H9 (cell line): Measurements from ENCODE around the gene NUP107. TPM values are rescaled to one million over a fixed set of nuclear protein-coding genes. Genes with fewer than 3 reads are reported as not detected.

ENCODE experiments used
- DNase-seq: peaks from one replicate; pipeline ENCODE4 v3.0.0-alpha.2; 2017
- H2AFZ ChIP-seq: one replicate; pipeline ENCODE4 v1.6.1; 2013; ENCODE audit warnings: mild to moderate bottlenecking, low read length, control low read depth, moderate library complexity
- H2AK5ac ChIP-seq: 2 replicates; pipeline ENCODE4 v1.6.1; 2013; ENCODE audit warnings: low read length, control low read depth, mixed read lengths; ENCODE audit not compliant: insufficient read length
- H2BK120ac ChIP-seq: one replicate; pipeline ENCODE4 v1.6.1; 2013; ENCODE audit warnings: low read depth, mild to moderate bottlenecking, low read length, control low read depth, inconsistent platforms; ENCODE audit not compliant: poor library complexity, severe bottlenecking
- H2BK12ac ChIP-seq: 2 replicates; pipeline ENCODE4 v1.6.1; 2013; ENCODE audit warnings: low read length, control low read depth, mixed read lengths, low read depth; ENCODE audit not compliant: insufficient read length
- H2BK15ac ChIP-seq: 2 replicates; pipeline ENCODE4 v1.6.1; 2013; ENCODE audit warnings: low read depth, low read length, control low read depth
- H2BK20ac ChIP-seq: one replicate; pipeline ENCODE4 v1.6.1; 2013; ENCODE audit warnings: low read depth, mild to moderate bottlenecking, low read length, control low read depth, inconsistent platforms; ENCODE audit not compliant: poor library complexity, severe bottlenecking
- H2BK5ac ChIP-seq: 2 replicates; pipeline ENCODE4 v1.6.1; 2013; ENCODE audit warnings: low read length, control low read depth, mixed read lengths; ENCODE audit not compliant: insufficient read length
- H3K14ac ChIP-seq: 2 replicates; pipeline ENCODE4 v1.6.1; 2013; ENCODE audit warnings: low read length, control low read depth; ENCODE audit not compliant: insufficient read depth
- H3K18ac ChIP-seq: 2 replicates; pipeline ENCODE4 v1.6.1; 2013; ENCODE audit warnings: low read depth, mild to moderate bottlenecking, mixed read lengths, low read length, control low read depth; ENCODE audit not compliant: insufficient read length
- H3K23ac ChIP-seq: 2 replicates; pipeline ENCODE4 v1.6.1; 2013; ENCODE audit warnings: low read length, control low read depth, mixed read lengths, low read depth; ENCODE audit not compliant: insufficient read length
- H3K23me2 ChIP-seq: 2 replicates; pipeline ENCODE4 v1.6.1; 2013; ENCODE audit warnings: low read depth, mild to moderate bottlenecking, mixed read lengths, low read length, control low read depth; ENCODE audit not compliant: insufficient read length, poor library complexity, severe bottlenecking
- H3K27ac ChIP-seq: 2 replicates; pipeline ENCODE4 v1.5.1; 2013; ENCODE audit warnings: low read length, control low read depth, mixed read lengths, low read depth; ENCODE audit not compliant: insufficient read length
- H3K27me3 ChIP-seq: 2 replicates; pipeline ENCODE4 v1.6.1; 2013; ENCODE audit warnings: low read length, control low read depth, inconsistent platforms; ENCODE audit not compliant: insufficient read depth
- H3K4ac ChIP-seq: 2 replicates; pipeline ENCODE4 v1.6.1; 2013; ENCODE audit warnings: low read depth, mild to moderate bottlenecking, control low read depth, inconsistent platforms, low read length, moderate library complexity
- H3K4me1 ChIP-seq: 2 replicates; pipeline ENCODE4 v1.6.1; 2013; ENCODE audit warnings: low read length, control low read depth, inconsistent platforms; ENCODE audit not compliant: insufficient read depth
- H3K4me2 ChIP-seq: 2 replicates; pipeline ENCODE4 v1.6.1; 2013; ENCODE audit warnings: low read length, control low read depth, mixed read lengths; ENCODE audit not compliant: insufficient read length, insufficient read depth
- H3K56ac ChIP-seq: 2 replicates; pipeline ENCODE4 v1.6.1; 2013; ENCODE audit warnings: low read depth, mild to moderate bottlenecking, mixed read lengths, low read length, control low read depth; ENCODE audit not compliant: insufficient read length
- H3K79me1 ChIP-seq: 2 replicates; pipeline ENCODE4 v1.6.1; 2013; ENCODE audit warnings: low read depth, mild to moderate bottlenecking, moderate library complexity, low read length, control low read depth, inconsistent platforms; ENCODE audit not compliant: insufficient read depth, poor library complexity, severe bottlenecking
- H3K79me2 ChIP-seq: 2 replicates; pipeline ENCODE4 v1.6.1; 2013; ENCODE audit warnings: low read length, control low read depth, inconsistent platforms; ENCODE audit not compliant: insufficient read depth
- H3K9ac ChIP-seq: 2 replicates; pipeline ENCODE4 v1.6.1; 2013; ENCODE audit warnings: low read length, control low read depth, mixed read lengths; ENCODE audit not compliant: insufficient read length; ENCODE audit errors: extremely low read depth
- H3K9me3 ChIP-seq: one replicate; pipeline ENCODE4 v1.6.1; 2013; ENCODE audit warnings: low read depth, low read length, inconsistent platforms; ENCODE audit not compliant: control insufficient read depth
- H3T11ph ChIP-seq: one replicate; pipeline ENCODE4 v1.6.1; 2013; ENCODE audit warnings: mild to moderate bottlenecking, low read length, control low read depth, inconsistent platforms
- H4K20me1 ChIP-seq: one replicate; pipeline ENCODE4 v1.6.1; 2013; ENCODE audit not compliant: control insufficient read depth, insufficient read length, insufficient read depth
- H4K5ac ChIP-seq: 2 replicates; pipeline ENCODE4 v1.6.1; 2013; ENCODE audit warnings: low read depth, mild to moderate bottlenecking, mixed read lengths, low read length, control low read depth; ENCODE audit not compliant: insufficient read length
- H4K8ac ChIP-seq: replicated peaks from 2 replicates; pipeline ENCODE4 v1.6.1; 2013; ENCODE audit warnings: low read length, control low read depth, mixed read lengths, low read depth; ENCODE audit not compliant: insufficient read length
- H4K91ac ChIP-seq: 2 replicates; pipeline ENCODE4 v1.6.1; 2013; ENCODE audit warnings: low read depth, mild to moderate bottlenecking, moderate library complexity, mixed read lengths, low read length, control low read depth; ENCODE audit not compliant: insufficient read length
- H3K27ac Mint-ChIP-seq, 3 experiments: 2 replicates in 2 of 3; 3 replicates in 1 of 3; pipeline ENCODE4 v1.8.0; 2020 to 2021; ENCODE audit warnings: mixed read lengths in 3 of 3, mild to moderate bottlenecking in 1 of 3, moderate library complexity in 1 of 3
- H3K27me3 Mint-ChIP-seq: 2 replicates; pipeline ENCODE4 v1.8.0; 2021; ENCODE audit warnings: low read depth, mild to moderate bottlenecking, moderate library complexity, mixed read lengths
- H3K36me3 Mint-ChIP-seq, 3 experiments: 2 replicates in 2 of 3; 3 replicates in 1 of 3; pipeline ENCODE4 v1.8.0; 2020 to 2021; ENCODE audit warnings: low read depth in 3 of 3, mixed read lengths in 3 of 3; ENCODE audit not compliant: insufficient read depth in 1 of 3
- H3K4me1 Mint-ChIP-seq, 2 experiments: 2 replicates each; pipeline ENCODE4 v1.8.0; 2020; ENCODE audit warnings: mixed read lengths in 2 of 2
- H3K4me3 Mint-ChIP-seq, 2 experiments: 2 replicates in 1 of 2; 3 replicates in 1 of 2; pipeline ENCODE4 v1.8.0; 2020 to 2021; ENCODE audit warnings: mild to moderate bottlenecking in 2 of 2, mixed read lengths in 2 of 2, moderate library complexity in 1 of 2
- H3K9me3 Mint-ChIP-seq, 2 experiments: 2 replicates in 1 of 2; 3 replicates in 1 of 2; pipeline ENCODE4 v1.8.0; 2020; ENCODE audit warnings: mild to moderate bottlenecking in 2 of 2, mixed read lengths in 2 of 2, moderate library complexity in 1 of 2
- CTCF ChIP-seq: fragments of 200-600 bp; sonication (generic); conservative IDR thresholded peaks from 3 replicates; pipeline ENCODE4 v1.8.0; 2021; ENCODE audit warnings: antibody characterized with exemption, mild to moderate bottlenecking
- WGBS: extraction: QIAGEN DNeasy Blood & Tissue Kit; methylation state at CpG from one replicate; pipeline ENCODE4 v1.1.7; 2013; ENCODE audit warnings: missing lambda C conversion rate, low lambda C conversion rate, mixed read lengths; ENCODE audit not compliant: insufficient read length; ENCODE audit errors: extremely low coverage; 5-methylcytosine and 5-hydroxymethylcytosine counted together
- total RNA-seq: library from RNA; stranded (reverse); gene quantifications from 2 replicates; pipeline ENCODE4 v1.2.1, GENCODE V29; 2021

Gene NUP107
- total RNA-seq, 1 experiment from 2014 or later, result 147 TPM

DNA sequence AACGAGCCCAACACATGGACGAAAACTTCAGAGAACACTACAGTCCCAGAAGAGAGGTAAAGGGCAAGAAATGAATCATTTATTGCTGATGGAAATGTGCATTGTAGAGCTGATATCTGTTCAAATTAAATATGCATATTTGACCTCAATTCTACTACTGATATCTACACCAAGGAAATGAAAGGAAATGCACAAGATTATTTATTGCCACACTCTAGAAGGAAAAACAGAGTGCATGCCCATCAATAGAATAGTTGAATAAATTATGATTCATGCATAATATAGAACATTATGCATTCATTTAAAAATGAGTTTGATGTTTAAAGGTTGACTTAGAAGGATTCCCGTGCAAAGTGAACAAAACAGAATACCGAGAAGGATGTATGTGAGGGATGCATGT, 15.6 kb upstream of the NUP107 start:
- no peak overlapping the region for H4K8ac ChIP-seq
- no peaks in the 10 kb centered on the region for H3K9me3 ChIP-seq
- no peak for DNase-seq
- H3K36me3 Mint-ChIP-seq, result no peaks in the 10 kb centered on the region
- H3K4ac ChIP-seq, result no peak overlapping the region
- no peak overlapping the region for H2BK15ac ChIP-seq
- no peaks in the 10 kb centered on the region for H3K9me3 Mint-ChIP-seq
- no peak overlapping the region for H3T11ph ChIP-seq
- no peaks in the 10 kb centered on the region for H3K79me1 ChIP-seq
- no peak overlapping the region for H2BK20ac ChIP-seq
- H2BK120ac ChIP-seq, result no peak overlapping the region
- H3K14ac ChIP-seq, result no peak overlapping the region
- H2BK5ac ChIP-seq, result no peak overlapping the region
- H4K20me1 ChIP-seq, result no peaks in the 10 kb centered on the region
- no peaks in the 10 kb centered on the region for H3K79me2 ChIP-seq
- H3K4me2 ChIP-seq, result no peak overlapping the region
- H2AK5ac ChIP-seq, result no peak overlapping the region
- H2AFZ ChIP-seq, result no peak overlapping the region
- H4K5ac ChIP-seq, result no peak overlapping the region
- H3K27ac ChIP-seq, result no peak overlapping the region
- no peak overlapping the region for H3K4me3 Mint-ChIP-seq
- no peaks in the 10 kb centered on the region for H3K27me3 ChIP-seq
- no peaks in the 10 kb centered on the region for H3K27me3 Mint-ChIP-seq
- H3K4me1 Mint-ChIP-seq, result peaks cover 6 to 16% of the 10 kb centered on the region in 2 experiments; a peak in 3 of 4 replicates
- no peak for TF ChIP-seq CTCF
- no peak overlapping the region for H3K23ac ChIP-seq
- no peak overlapping the region for H3K56ac ChIP-seq
- no peaks in the 10 kb centered on the region for H3K23me2 ChIP-seq
- no peak overlapping the region for H3K27ac Mint-ChIP-seq
- H2BK12ac ChIP-seq, result no peak overlapping the region
- no peak overlapping the region for H4K91ac ChIP-seq
- no peak overlapping the region for H3K9ac ChIP-seq
- no CpG with 5 or more reads among the region's 4 CpGs for WGBS
- no peak overlapping the region for H3K18ac ChIP-seq
- no peaks in the 10 kb centered on the region; the same call in 1 of the 2 replicates for H3K4me1 ChIP-seq
